NCI-H1417 (cell line): ENCODE measurements around the gene CORO6.

Experiments used
- DNase-seq, 3 experiments: peaks; one replicate each; lab custom pipeline; 2025; lab: John Stamatoyannopoulos, UW

CORO6 gene

GRCh38 chr17:29591146-29591736 lies 31.5 kb downstream of the CORO6 start:
- DNase-seq = peak in 2 of 3 experiments; percentile 84 to 90

GRCh38 chr17:29590411-29591145 lies 32.1 kb downstream of the CORO6 start:
- DNase-seq = peak in 2 of 3 experiments; percentile 78 to 84

- DNase-seq = peak; percentile 90 to 91 (median 91)
These were observed 32.9 kb downstream of the CORO6 start, which contains the start of gene GIT1 for GRCh38 chr17:29589524-29590410. TSS of gene GIT1 (minus strand) at chr17:29589648. CDS start at chr17:29589378, 270 bp downstream.

- peak; percentile 46 to 70 (median 58) for DNase-seq
These were observed 33.9 kb downstream of the CORO6 start for GRCh38 chr17:29588562-29589411.

GRCh38 chr17:29588017-29588561 lies 34.6 kb downstream of the CORO6 start:
- peak in 1 of 3 experiments; percentile 32 for DNase-seq

- no peak for DNase-seq
These were observed 35.1 kb downstream of the CORO6 start for GRCh38 chr17:29587591-29587990.

GRCh38 chr17:29586676-29587469 lies 35.8 kb downstream of the CORO6 start:
- no peak for DNase-seq

GRCh38 chr17:29585080-29585751 lies 37.5 kb downstream of the CORO6 start:
- no peak for DNase-seq

- no peak for DNase-seq
These were observed 38.1 kb downstream of the CORO6 start for GRCh38 chr17:29584452-29585079.

GRCh38 chr17:29583324-29584248 lies 39.1 kb downstream of the CORO6 start:
- DNase-seq = peak in 1 of 3 experiments; percentile 7

- no peak for DNase-seq
These were observed 39.9 kb downstream of the CORO6 start for GRCh38 chr17:29582772-29583171.

- no peak for DNase-seq
These were observed 40.4 kb downstream of the CORO6 start for GRCh38 chr17:29582254-29582765.

GRCh38 chr17:29581583-29582253 lies 41.0 kb downstream of the CORO6 start:
- DNase-seq = peak in 2 of 3 experiments; percentile 62 to 83

GRCh38 chr17:29579866-29580771 lies 42.6 kb downstream of the CORO6 start:
- peak; percentile 61 to 84 (median 71) for DNase-seq

GRCh38 chr17:29578626-29579485 lies 43.9 kb downstream of the CORO6 start:
- no peak for DNase-seq
